Endothelial cell of umbilical vein (primary cell): Measurements from ENCODE around the gene KDM4B. TPM values are rescaled to one million over a fixed set of nuclear protein-coding genes. Genes with fewer than 3 reads are reported as not detected.

Experiments used
- BruUV-seq: library from RNA; stranded (reverse); fragments of 400-500 nt; replicated peaks from 2 replicates; lab custom pipeline; 2021; lab: Mats Ljungman, UMichigan
- CTCF ChIA-PET: fragments of 300-600, 350-600 bp; sonication (Branson Sonifier 250); formaldehyde crosslinking; loops from one replicate; lab custom pipeline; 2021; ENCODE audit warnings: antibody characterized with exemption, inconsistent platforms; lab: Charles Lee
- POLR2A ChIA-PET: fragments of 300-600, 350-600 bp; sonication (Branson Sonifier 250); formaldehyde crosslinking; loops from one replicate; lab custom pipeline; 2021; ENCODE audit warnings: antibody characterized with exemption, inconsistent platforms; lab: Charles Lee
- DNase-seq: peaks from one replicate; pipeline ENCODE4 v3.0.0-alpha.2; 2011; ENCODE audit warnings: low read depth, low spot score
- FAIRE-seq: peaks from 2 replicates; lab custom pipeline; 2011; peaks lifted over from hg19 to GRCh38; lab: Jason Lieb, UNC
- H2AFZ ChIP-seq: 2 replicates; pipeline ENCODE4 v1.6.0; 2012; ENCODE audit warnings: low read depth, low read length, control low read depth, inconsistent platforms
- H3K27ac ChIP-seq: 2 replicates; pipeline ENCODE4 v1.5.1; 2011; ENCODE audit warnings: low read depth, mild to moderate bottlenecking, control low read depth, low read length, moderate library complexity; ENCODE audit not compliant: insufficient read depth
- H3K27me3 ChIP-seq, 2 experiments: 2 replicates each; pipeline versions ENCODE4 v1.6.0 to v1.6.1; 2011; ENCODE audit warnings: low read length in 2 of 2, mixed read lengths in 1 of 2; ENCODE audit not compliant: control insufficient read depth in 2 of 2, insufficient read depth in 2 of 2
- H3K36me3 ChIP-seq, 2 experiments: 2 replicates in 1 of 2; 3 replicates in 1 of 2; pipeline ENCODE4 v1.5.1; 2011; ENCODE audit warnings: low read length in 2 of 2, mild to moderate bottlenecking in 1 of 2, moderate library complexity in 1 of 2; ENCODE audit not compliant: control insufficient read depth in 2 of 2, insufficient read depth in 2 of 2; ENCODE audit errors: extremely low read depth in 1 of 2
- H3K4me1 ChIP-seq: 3 replicates; pipeline ENCODE4 v1.5.1; 2011; ENCODE audit warnings: mild to moderate bottlenecking, low read length; ENCODE audit not compliant: control insufficient read depth, insufficient read depth; ENCODE audit errors: extremely low read depth
- H3K4me2 ChIP-seq: 2 replicates; pipeline ENCODE4 v1.6.1; 2011; ENCODE audit warnings: low read length, control low read depth, mixed read lengths; ENCODE audit not compliant: insufficient read depth
- H3K4me3 ChIP-seq, 3 experiments: fragments of 200-600 bp in 1 of 3; sonication (generic), shearing (Covaris generic) in 1 of 3; replicated peaks in 1 of 3; 2 replicates each; pipeline ENCODE4 v1.5.1; 2011 to 2016; ENCODE audit warnings: control low read depth in 3 of 3, low read length in 3 of 3, mild to moderate bottlenecking in 2 of 3, inconsistent platforms in 1 of 3, low read depth in 1 of 3, moderate library complexity in 1 of 3; ENCODE audit not compliant: insufficient read depth in 1 of 3
- H3K79me2 ChIP-seq: 2 replicates; pipeline ENCODE4 v1.6.0; 2012; ENCODE audit warnings: low read length, inconsistent platforms; ENCODE audit not compliant: control insufficient read depth, insufficient read depth
- H3K9ac ChIP-seq: replicated peaks from 2 replicates; pipeline ENCODE3; 2011; ENCODE audit warnings: low read length, control low read depth; ENCODE audit not compliant: insufficient read depth; ENCODE audit errors: extremely low read depth
- H3K9me1 ChIP-seq: replicated peaks from 3 replicates; pipeline ENCODE4 v1.6.0; 2011; ENCODE audit warnings: mild to moderate bottlenecking, low read length; ENCODE audit not compliant: control insufficient read depth, insufficient read depth; ENCODE audit errors: extremely low read depth
- H3K9me3 ChIP-seq: replicated peaks from 2 replicates; pipeline ENCODE4 v1.5.1; 2012; ENCODE audit warnings: low read length, inconsistent platforms; ENCODE audit not compliant: control insufficient read depth, insufficient read depth
- H4K20me1 ChIP-seq: replicated peaks from 2 replicates; pipeline ENCODE3; 2011; ENCODE audit warnings: mild to moderate bottlenecking, low read length; ENCODE audit not compliant: control insufficient read depth, insufficient read depth; ENCODE audit errors: extremely low read depth
- CTCF ChIP-seq, 2 donors: IDR thresholded peaks; 1 replicate in 1 of 2; 2 replicates in 1 of 2; pipeline ENCODE4 v1.5.1; 2011; ENCODE audit warnings: low read length in 2 of 2, mild to moderate bottlenecking in 2 of 2, moderate library complexity in 2 of 2, control low read depth in 1 of 2, inconsistent platforms in 1 of 2, low read depth in 1 of 2; ENCODE audit not compliant: insufficient read depth in 1 of 2; ENCODE audit errors: extremely low read depth in 1 of 2
- EZH2 ChIP-seq: IDR thresholded peaks from 2 replicates; pipeline ENCODE4 v1.6.1; 2012; ENCODE audit warnings: borderline replicate concordance, low read depth, mild to moderate bottlenecking, moderate library complexity, low read length, inconsistent platforms; ENCODE audit not compliant: severe bottlenecking
- FOS ChIP-seq: IDR thresholded peaks from 2 replicates; pipeline ENCODE4 v1.6.1; 2011; ENCODE audit warnings: mild to moderate bottlenecking, low read length, moderate library complexity, borderline replicate concordance; ENCODE audit not compliant: insufficient read depth
- GATA2 ChIP-seq: IDR thresholded peaks from 2 replicates; pipeline ENCODE4 v1.7.0; 2011; ENCODE audit warnings: low read depth, mild to moderate bottlenecking, moderate library complexity, mixed read lengths, low read length; ENCODE audit not compliant: insufficient read length, insufficient read depth
- JUN ChIP-seq: IDR thresholded peaks from 2 replicates; pipeline ENCODE4 v1.6.1; 2011; ENCODE audit warnings: borderline replicate concordance, low read depth; ENCODE audit not compliant: insufficient read length, insufficient read depth
- MAX ChIP-seq: IDR thresholded peaks from 2 replicates; pipeline ENCODE4 v1.6.1; 2011; ENCODE audit not compliant: insufficient read depth, insufficient read length
- MYC ChIP-seq: IDR thresholded peaks from one replicate; pipeline ENCODE4 v1.6.1; 2011; ENCODE audit warnings: mild to moderate bottlenecking, low read depth, low read length
- POLR2A ChIP-seq: IDR thresholded peaks from 2 replicates; pipeline ENCODE4 v1.6.1; 2012; ENCODE audit warnings: low read depth, mild to moderate bottlenecking, control low read depth, low read length
- POLR2AphosphoS5 ChIP-seq: IDR thresholded peaks from 2 replicates; pipeline ENCODE4 v1.6.1; 2012; ENCODE audit warnings: low read depth, mild to moderate bottlenecking, control low read depth, low read length, moderate library complexity; ENCODE audit not compliant: insufficient read depth
- dilution Hi-C: fragments of 300-500 bp; cut with MboI; formaldehyde crosslinking; loops from one replicate; pipeline ENCODE4 v1.15.0; 2019; ENCODE audit warnings: low sequenced_read_pairs; ENCODE audit not compliant: extremely low pct_ligation_motif_present
- intact Hi-C: fragments of 100-400 bp; cut with micrococcal nuclease; formaldehyde crosslinking; loops from one replicate; pipeline ENCODE4 v1.10.0; 2022
- polyA plus RNA-seq, 4 experiments: library from polyadenylated mRNA; depleted of rRNA in 3 of 4; stranded (reverse) in 3 of 4; unstranded in 1 of 4; fragments of >200 nt; gene quantifications; 2 replicates each; pipeline versions ENCODE4 v1.2.1 to v1.2.3, GENCODE V29; 2011 to 2012; ENCODE audit warnings: missing spikeins in 1 of 4
- total RNA-seq: library from RNA; stranded (reverse); gene quantifications from 2 replicates; pipeline ENCODE4 v1.2.3, GENCODE V29; 2021

KDM4B gene
- total and polyA plus RNA-seq, 2 donors (not counting 3 experiments of a cell fraction or from before 2014, with no cell fraction given), result 12.4 to 37.2 TPM

- peaks cover 43% of the 10 kb centered on the region for H3K79me2 ChIP-seq
- H3K27me3 ChIP-seq, result no peaks in the 10 kb centered on the region
- dilution Hi-C loops (no loop called here), intact Hi-C loops (no loop called here)
- H3K9me3 ChIP-seq, result no peaks in the 10 kb centered on the region
- no peak overlapping the region for H3K4me3 ChIP-seq
- H3K4me1 ChIP-seq, result peaks cover 10% of the 10 kb centered on the region
- no TSS peak for BruUV-seq
- H3K9me1 ChIP-seq, result no peaks in the 10 kb centered on the region
- no peak overlapping the region for H3K9ac ChIP-seq
- ChIA-PET POLR2A (no interaction called here), CTCF (interaction anchor here (2.1 to 2.2 kb wide), 3 partner anchors 13 to 47 kb away, joined by 5 to 17 read pairs (median 9); no protein-coding TSS in a partner anchor)
- DNase-seq (no peak), FAIRE-seq (no peak)
- no peak overlapping the region for H3K4me2 ChIP-seq
- no peaks in the 10 kb centered on the region for H4K20me1 ChIP-seq
- no peak overlapping the region for H3K27ac ChIP-seq
- H3K36me3 ChIP-seq, result no peaks in the 10 kb centered on the region
- TF ChIP-seq MAX (no peak), EZH2 (no peak), GATA2 (no peak), MYC (no peak), POLR2A (no peak), FOS (no peak), JUN (no peak), CTCF (IDR thresholded peaks at IDR 0.05; ENCODE audit: extremely low read depth in 1 of 2, insufficient read depth in 1 of 2, low read depth in 1 of 2, low read length in 2 of 2) (no peak), POLR2AphosphoS5 (no peak)
- no peak overlapping the region for H2AFZ ChIP-seq
Observed at GRCh38 chr19:4984106-4984380, 15.1 kb downstream of the KDM4B start.
